Fibroblast of pulmonary artery (primary cell): ENCODE measurements around the gene NAXE.
A peak's percentile ranks its signal among the peaks of the same experiment; 100 is the strongest.

Experiments
- DNase-seq: peaks from one replicate; pipeline ENCODE4 v3.0.0-alpha.2; 2010; ENCODE audit warnings: low read depth
- H3K4me3 ChIP-seq: replicated peaks from 2 replicates; pipeline ENCODE4 v1.5.1; 2011; ENCODE audit warnings: low read depth, mild to moderate bottlenecking, control low read depth, low read length, moderate library complexity
- CTCF ChIP-seq: IDR thresholded peaks from 2 replicates; pipeline ENCODE4 v1.5.1; 2011; ENCODE audit warnings: mild to moderate bottlenecking, control low read depth, low read length, inconsistent platforms; ENCODE audit errors: missing control alignments

Gene NAXE

GRCh38 chr1:156592158-156592909 is 758 bp downstream of the NAXE start:
- peak overlapping the region; percentile 80 for H3K4me3 ChIP-seq
- no peak for TF ChIP-seq CTCF
- DNase-seq: no peak

GRCh38 chr1:156592910-156593660 is 1.5 kb downstream of the NAXE start:
- TF ChIP-seq CTCF: no peak
- no peak overlapping the region for H3K4me3 ChIP-seq
- DNase-seq: no peak

- no peak overlapping the region for H3K4me3 ChIP-seq
- no peak for DNase-seq
- TF ChIP-seq CTCF: no peak
These were observed 2.0 kb downstream of the NAXE start for GRCh38 chr1:156593661-156593989.

- DNase-seq: no peak
- no peak for TF ChIP-seq CTCF
- no peak overlapping the region for H3K4me3 ChIP-seq
These were observed 2.6 kb downstream of the NAXE start for GRCh38 chr1:156594190-156594589.

GRCh38 chr1:156595016-156595415 is 3.4 kb downstream of the NAXE start:
- H3K4me3 ChIP-seq: no peak overlapping the region
- TF ChIP-seq CTCF: no peak
- DNase-seq: no peak

- DNase-seq: no peak
- H3K4me3 ChIP-seq: no peak overlapping the region
- TF ChIP-seq CTCF: no peak
These were observed 4.8 kb downstream of the NAXE start for GRCh38 chr1:156596426-156596825.
